Neural progenitor cell (in vitro differentiated cells): ENCODE results near the gene RALGAPB. TPM values are rescaled to one million over a fixed set of nuclear protein-coding genes. Genes with fewer than 3 reads are reported as not detected.

ENCODE experiments used
- DNase-seq: peaks from one replicate; pipeline ENCODE4 v3.0.0-alpha.2; 2016; ENCODE audit warnings: low spot score
- H2AFZ ChIP-seq: fragments of 200-600 bp; sonication (generic); replicated peaks from 2 replicates; pipeline ENCODE4 v1.6.1; 2016; ENCODE audit warnings: antibody characterized with exemption
- H3F3A ChIP-seq: fragments of 200-600 bp; sonication (generic); 2 replicates; pipeline ENCODE4 v1.6.1; 2016; ENCODE audit warnings: antibody characterized with exemption, low read depth
- H3K27ac ChIP-seq: fragments of 200-600 bp; sonication (generic); 2 replicates; pipeline ENCODE4 v1.5.1; 2016; ENCODE audit warnings: mild to moderate bottlenecking
- H3K27me3 ChIP-seq: fragments of 200-600 bp; sonication (generic); 2 replicates; pipeline ENCODE4 v1.6.1; 2016; ENCODE audit warnings: mild to moderate bottlenecking, moderate library complexity
- H3K36me3 ChIP-seq: fragments of 200-600 bp; sonication (generic); 2 replicates; pipeline ENCODE4 v1.5.1; 2016
- H3K4me1 ChIP-seq: fragments of 200-600 bp; sonication (generic); 2 replicates; pipeline ENCODE4 v1.6.1; 2016; ENCODE audit warnings: mixed run types
- H3K4me2 ChIP-seq: fragments of 200-600 bp; sonication (generic); 2 replicates; pipeline ENCODE4 v1.6.1; 2016
- H3K4me3 ChIP-seq: fragments of 200-600 bp; sonication (generic); 2 replicates; pipeline ENCODE4 v1.5.1; 2016
- H3K79me2 ChIP-seq: fragments of 200-600 bp; sonication (generic); 2 replicates; pipeline ENCODE4 v1.6.1; 2016; ENCODE audit warnings: low read depth
- H3K9ac ChIP-seq: fragments of 200-600 bp; sonication (generic); 2 replicates; pipeline ENCODE4 v1.6.1; 2016
- H3K9me3 ChIP-seq: fragments of 200-600 bp; sonication (generic); 2 replicates; pipeline ENCODE4 v1.5.1; 2016; ENCODE audit warnings: low read depth
- H4K20me1 ChIP-seq: fragments of 200-600 bp; sonication (generic); 2 replicates; pipeline ENCODE4 v1.6.1; 2016; ENCODE audit warnings: low read depth
- H3K27ac Mint-ChIP-seq: 3 replicates; pipeline ENCODE4 v1.8.0; 2021; ENCODE audit warnings: mixed read lengths
- H3K27me3 Mint-ChIP-seq: 2 replicates; pipeline ENCODE4 v1.8.0; 2022; ENCODE audit warnings: low read depth, mild to moderate bottlenecking, inconsistent platforms, moderate library complexity, mixed read lengths; ENCODE audit not compliant: insufficient read depth
- H3K36me3 Mint-ChIP-seq: 3 replicates; pipeline ENCODE4 v1.8.0; 2021; ENCODE audit warnings: mixed read lengths
- H3K4me1 Mint-ChIP-seq: 3 replicates; pipeline ENCODE4 v1.8.0; 2021; ENCODE audit warnings: mixed read lengths
- H3K4me3 Mint-ChIP-seq: 3 replicates; pipeline ENCODE4 v1.8.0; 2021; ENCODE audit warnings: mild to moderate bottlenecking, moderate library complexity, mixed read lengths
- H3K9me3 Mint-ChIP-seq: 3 replicates; pipeline ENCODE4 v1.8.0; 2020; ENCODE audit warnings: mixed read lengths
- EZH2 ChIP-seq: fragments of 200-600 bp; sonication (generic); IDR thresholded peaks from 2 replicates; pipeline ENCODE4 v1.6.1; 2017; ENCODE audit warnings: antibody characterized with exemption, mild to moderate bottlenecking, moderate library complexity
- EZH2phosphoT487 ChIP-seq: fragments of 200-600 bp; sonication (generic); IDR thresholded peaks from 2 replicates; pipeline ENCODE4 v1.6.1; 2017; ENCODE audit warnings: antibody characterized with exemption
- total RNA-seq: library from RNA; depleted of rRNA; stranded (reverse); fragments of >200 nt; gene quantifications from 2 replicates; pipeline ENCODE4 v1.2.3, GENCODE V29; 2015; ENCODE audit warnings: low replicate concordance
- TF ChIP-seq, protein P1 (sequence below): fragments of 200-600 bp; sonication (generic); IDR thresholded peaks from 2 replicates; pipeline ENCODE4 v1.5.1; 2017; ENCODE audit warnings: antibody characterized with exemption, mild to moderate bottlenecking

Gene RALGAPB
- total RNA-seq, 1 donor from 2014 or later = 39.1 TPM

DNA sequence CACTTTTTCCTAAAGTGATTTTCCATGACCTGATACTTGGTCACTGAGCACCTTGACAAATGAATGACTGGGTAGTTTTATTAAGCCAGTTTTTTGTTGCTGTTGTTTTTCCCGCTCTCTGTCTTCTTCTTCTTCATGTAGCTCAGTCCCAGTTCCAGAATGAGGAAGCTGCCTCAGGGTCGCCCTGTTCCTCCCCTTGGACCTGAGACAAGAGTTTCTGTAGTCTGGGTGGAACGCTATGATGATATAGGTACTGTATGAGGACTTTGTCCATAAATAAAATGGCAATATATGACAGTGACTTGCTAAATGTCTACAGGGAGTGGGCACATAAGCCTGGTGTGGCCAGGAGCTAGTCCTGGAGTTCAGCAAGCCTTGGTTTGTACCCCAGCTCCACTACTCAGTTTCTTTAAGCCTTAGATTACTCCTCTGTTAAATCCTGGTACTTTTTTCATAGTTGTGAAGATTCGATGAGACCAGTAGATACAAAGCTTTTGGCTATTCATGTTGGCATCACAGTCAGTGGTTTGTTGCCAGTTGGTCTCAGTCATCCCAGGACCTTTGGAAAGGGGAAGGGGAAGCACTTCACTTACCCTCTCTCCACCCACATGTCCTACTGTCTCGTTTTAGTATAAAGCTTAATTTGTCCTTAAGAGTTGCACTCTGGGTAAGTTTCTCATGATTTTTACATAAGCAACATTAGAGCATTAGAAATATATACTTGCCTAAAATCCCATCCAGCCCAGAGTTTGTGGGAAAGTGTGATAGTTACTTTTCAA, 97.3 kb downstream of the RALGAPB start:
- no peak overlapping the region for H3K27ac Mint-ChIP-seq
- H3K27me3 Mint-ChIP-seq = no peaks in the 10 kb centered on the region
- Histone ChIP-seq H3K79me2 (no peaks in the 10 kb centered on the region), H2AFZ (no peak overlapping the region), H3K27ac (no peak overlapping the region), H3K4me2 (no peak overlapping the region), H3K27me3 (no peaks in the 10 kb centered on the region), H3K36me3 (peaks cover 11% of the 10 kb centered on the region), H4K20me1 (no peaks in the 10 kb centered on the region), H3K9me3 (no peaks in the 10 kb centered on the region), H3K9ac (no peak overlapping the region), H3F3A (no peaks in the 10 kb centered on the region), H3K4me1 (no peaks in the 10 kb centered on the region), H3K4me3 (no peak overlapping the region)
- TF ChIP-seq EZH2phosphoT487 = no peak
- TF ChIP-seq EZH2 = no peak
- TF ChIP-seq, protein P1, sequence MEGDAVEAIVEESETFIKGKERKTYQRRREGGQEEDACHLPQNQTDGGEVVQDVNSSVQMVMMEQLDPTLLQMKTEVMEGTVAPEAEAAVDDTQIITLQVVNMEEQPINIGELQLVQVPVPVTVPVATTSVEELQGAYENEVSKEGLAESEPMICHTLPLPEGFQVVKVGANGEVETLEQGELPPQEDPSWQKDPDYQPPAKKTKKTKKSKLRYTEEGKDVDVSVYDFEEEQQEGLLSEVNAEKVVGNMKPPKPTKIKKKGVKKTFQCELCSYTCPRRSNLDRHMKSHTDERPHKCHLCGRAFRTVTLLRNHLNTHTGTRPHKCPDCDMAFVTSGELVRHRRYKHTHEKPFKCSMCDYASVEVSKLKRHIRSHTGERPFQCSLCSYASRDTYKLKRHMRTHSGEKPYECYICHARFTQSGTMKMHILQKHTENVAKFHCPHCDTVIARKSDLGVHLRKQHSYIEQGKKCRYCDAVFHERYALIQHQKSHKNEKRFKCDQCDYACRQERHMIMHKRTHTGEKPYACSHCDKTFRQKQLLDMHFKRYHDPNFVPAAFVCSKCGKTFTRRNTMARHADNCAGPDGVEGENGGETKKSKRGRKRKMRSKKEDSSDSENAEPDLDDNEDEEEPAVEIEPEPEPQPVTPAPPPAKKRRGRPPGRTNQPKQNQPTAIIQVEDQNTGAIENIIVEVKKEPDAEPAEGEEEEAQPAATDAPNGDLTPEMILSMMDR = no peak
- H3K4me1 Mint-ChIP-seq = no peaks in the 10 kb centered on the region
- no peak overlapping the region for H3K4me3 Mint-ChIP-seq
- DNase-seq = no peak
- H3K9me3 Mint-ChIP-seq = no peaks in the 10 kb centered on the region
- peaks cover 8% of the 10 kb centered on the region for H3K36me3 Mint-ChIP-seq

DNA sequence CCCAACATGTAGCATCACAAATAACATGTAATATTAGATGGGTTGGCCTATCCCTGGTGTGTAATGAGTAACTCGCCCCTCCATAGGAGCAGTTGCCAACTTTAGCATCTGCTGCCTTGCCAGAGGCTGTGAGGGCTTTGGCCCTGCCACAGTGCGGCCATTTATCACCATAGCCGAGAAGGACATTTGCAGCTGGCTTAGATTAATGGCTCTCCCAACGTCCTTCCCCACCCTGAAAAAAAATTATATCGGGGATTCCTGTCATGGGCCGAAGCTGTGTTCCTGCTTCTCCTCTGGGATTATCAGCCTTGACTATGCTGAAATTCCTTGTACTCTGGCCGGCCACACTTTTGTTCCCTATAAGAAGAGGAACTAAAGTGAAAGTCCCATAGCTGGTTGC, 100.8 kb downstream of the RALGAPB start:
- no peak for DNase-seq
- Histone ChIP-seq H3K27ac (no peak overlapping the region), H3K27me3 (no peaks in the 10 kb centered on the region), H3K4me1 (peaks cover 17% of the 10 kb centered on the region), H3K9ac (no peak overlapping the region), H3F3A (peaks cover 14% of the 10 kb centered on the region), H3K79me2 (no peaks in the 10 kb centered on the region), H3K9me3 (no peaks in the 10 kb centered on the region), H2AFZ (no peak overlapping the region), H3K36me3 (peaks cover 16% of the 10 kb centered on the region), H3K4me3 (no peak overlapping the region), H4K20me1 (no peaks in the 10 kb centered on the region), H3K4me2 (no peak overlapping the region)
- no peak overlapping the region for H3K4me3 Mint-ChIP-seq
- no peaks in the 10 kb centered on the region for H3K9me3 Mint-ChIP-seq
- no peak overlapping the region for H3K27ac Mint-ChIP-seq
- peaks cover 6% of the 10 kb centered on the region for H3K4me1 Mint-ChIP-seq
- H3K36me3 Mint-ChIP-seq = peaks cover 5% of the 10 kb centered on the region
- TF ChIP-seq EZH2phosphoT487 (no peak), EZH2 (no peak)
- TF ChIP-seq, protein P1 = no peak
- H3K27me3 Mint-ChIP-seq = no peaks in the 10 kb centered on the region

GRCh38 chr20:38579219-38579910, 106.7 kb downstream of the RALGAPB start:
- H3K27me3 Mint-ChIP-seq = peaks cover 3% of the 10 kb centered on the region

More at GRCh38 chr20:38579219-38579910, 106.7 kb downstream of the RALGAPB start:
- Histone ChIP-seq H3K4me2 (no peak overlapping the region), H3K9me3 (no peaks in the 10 kb centered on the region), H3K4me1 (peaks cover 41% of the 10 kb centered on the region), H3K27ac (no peak overlapping the region), H2AFZ (no peak overlapping the region), H3K9ac (no peak overlapping the region), H3K36me3 (peaks cover 5% of the 10 kb centered on the region), H3K27me3 (no peaks in the 10 kb centered on the region), H3K4me3 (no peak overlapping the region), H3K79me2 (no peaks in the 10 kb centered on the region), H4K20me1 (no peaks in the 10 kb centered on the region), H3F3A (peaks cover 14% of the 10 kb centered on the region)
- Mint-ChIP-seq H3K9me3 (no peaks in the 10 kb centered on the region), H3K4me3 (no peak overlapping the region), H3K4me1 (peaks cover 28% of the 10 kb centered on the region), H3K36me3 (peaks cover 4% of the 10 kb centered on the region), H3K27ac (peak overlapping the region; percentile 23)
- DNase-seq = no peak
- TF ChIP-seq EZH2phosphoT487 = no peak
- no peak for TF ChIP-seq EZH2
- TF ChIP-seq, protein P1 = no peak
